Activated CD4-positive, alpha-beta T cell treated with anti-CD3 and anti-CD28 coated beads for 1 hour (primary cell): ENCODE data around the gene NFATC2.

Source experiments
- DNase-seq: peaks from one replicate; pipeline ENCODE4 v3.0.0-alpha.2; 2020

Gene NFATC2

GRCh38 chr20:51371720-51372119 is 170.8 kb downstream of the NFATC2 start:
- DNase-seq, result no peak

DNA sequence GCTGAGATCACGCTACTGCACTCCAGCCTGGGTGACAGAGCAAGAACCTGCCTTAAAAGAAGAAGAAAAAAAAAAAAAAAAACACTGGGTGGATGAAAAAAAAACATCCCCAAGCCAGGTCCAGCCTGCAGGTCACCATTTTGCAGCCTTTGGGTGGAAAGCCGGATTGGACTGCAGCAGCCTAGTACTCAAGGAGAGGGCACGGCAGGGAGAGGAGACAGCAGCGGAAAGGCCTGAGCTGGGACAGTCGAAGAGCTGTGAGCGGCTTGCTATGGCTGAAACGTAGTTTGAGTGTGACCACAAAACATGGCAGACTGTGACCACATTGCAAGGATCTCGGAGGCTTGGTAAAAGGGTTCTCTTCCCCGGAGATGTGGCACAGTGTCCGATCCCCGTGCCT is 173.0 kb downstream of the NFATC2 start:
- DNase-seq, result no peak

GRCh38 chr20:51368461-51369211 is 173.9 kb downstream of the NFATC2 start:
- no peak for DNase-seq

DNA sequence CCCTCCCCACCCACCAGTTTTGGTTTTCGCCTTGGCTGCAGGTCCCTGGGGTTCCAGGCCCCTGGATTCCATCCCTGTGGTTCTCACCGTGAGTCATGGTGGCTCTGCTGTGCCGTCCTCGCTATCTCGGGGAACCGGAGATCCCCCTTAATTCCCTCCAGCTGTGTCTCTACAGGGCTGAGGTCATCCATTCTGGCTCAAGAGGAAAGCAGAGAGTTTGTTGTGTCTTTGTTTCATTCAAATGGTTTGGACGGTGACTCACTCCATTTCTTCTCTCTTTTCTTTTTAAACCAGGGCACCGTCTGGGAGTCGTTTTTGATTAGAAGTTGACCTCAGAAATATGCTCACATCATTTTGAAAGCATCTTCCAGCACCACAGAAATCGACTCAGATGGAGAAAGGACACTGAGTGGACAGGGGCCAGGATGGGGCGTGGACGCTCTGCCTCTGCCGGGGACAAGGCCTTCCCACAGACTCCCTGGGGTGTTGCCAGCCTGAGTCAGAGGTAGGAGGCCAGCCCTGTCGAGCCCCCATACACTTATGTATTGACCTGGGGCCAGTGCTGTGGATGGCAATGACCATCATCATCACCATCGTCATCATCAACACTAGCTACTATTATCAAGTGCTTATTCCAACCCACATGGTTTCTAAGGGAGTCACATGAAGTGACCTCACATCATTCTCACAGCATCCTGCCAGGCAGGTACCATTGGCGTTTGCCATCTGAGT is 176.2 kb downstream of the NFATC2 start:
- DNase-seq, result no peak

DNA sequence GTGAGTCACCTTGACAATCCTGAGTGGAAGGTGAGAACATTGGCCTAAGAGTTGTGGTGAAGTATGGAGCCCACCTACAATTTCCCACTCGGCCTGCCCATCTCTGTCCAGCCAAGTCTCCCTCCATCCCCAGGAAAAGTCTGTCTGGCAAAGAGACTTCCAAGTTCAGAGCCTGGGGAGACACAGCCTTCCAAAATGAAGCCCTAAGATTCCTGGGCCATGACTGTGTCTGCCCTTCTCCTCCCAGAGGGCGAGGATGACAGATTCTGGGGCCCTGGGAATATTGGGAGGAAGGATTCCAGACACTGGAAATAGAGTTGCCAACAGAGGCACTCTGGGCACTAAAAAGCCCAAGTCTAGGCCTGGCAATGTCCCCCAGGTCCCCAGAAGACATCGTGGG is 176.8 kb downstream of the NFATC2 start:
- no peak for DNase-seq

DNA sequence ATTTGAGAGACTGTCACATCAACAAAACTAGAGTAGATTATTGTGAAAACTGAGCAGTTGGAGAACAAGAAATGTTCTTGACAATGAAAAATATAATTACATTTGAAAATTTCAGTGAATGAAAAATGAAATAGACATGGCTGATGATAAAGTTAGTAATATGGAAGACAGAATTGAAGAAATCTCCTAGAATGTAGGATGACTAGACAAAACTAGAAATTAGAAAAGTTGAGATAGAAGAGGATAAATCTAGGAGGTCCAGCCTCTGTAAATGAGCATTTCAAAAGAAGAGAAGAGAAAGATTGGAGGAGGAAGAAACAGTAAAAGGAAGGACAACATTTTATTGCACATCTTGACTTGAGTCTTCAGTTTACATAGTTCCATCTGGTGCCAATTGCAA is 178.7 kb downstream of the NFATC2 start:
- no peak for DNase-seq

- no peak for DNase-seq
Measured at GRCh38 chr20:51363378-51363777, 179.1 kb downstream of the NFATC2 start.

DNA sequence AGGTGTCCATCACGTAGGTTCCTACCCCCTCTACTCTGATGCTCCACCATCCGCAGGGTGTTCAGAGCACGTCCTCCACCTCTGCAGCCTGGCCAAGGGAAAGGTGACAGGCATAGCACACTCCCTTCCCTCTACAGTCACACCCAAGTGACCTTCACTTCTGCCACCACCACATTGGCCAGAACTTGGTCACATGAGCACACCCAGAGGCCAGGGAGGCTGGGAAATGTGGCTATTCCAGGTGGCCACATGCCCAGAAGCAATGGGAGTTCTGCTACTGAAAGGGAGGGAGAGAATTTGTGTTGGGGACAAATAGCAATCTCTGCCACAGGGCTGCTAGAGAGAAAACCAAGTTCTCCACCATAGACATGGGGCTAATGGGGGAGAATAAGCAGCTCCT is 180.3 kb downstream of the NFATC2 start:
- no peak for DNase-seq

GRCh38 chr20:51361258-51361657 is 181.3 kb downstream of the NFATC2 start:
- DNase-seq, result no peak

GRCh38 chr20:51360451-51361201 is 181.9 kb downstream of the NFATC2 start:
- DNase-seq, result no peak

DNA sequence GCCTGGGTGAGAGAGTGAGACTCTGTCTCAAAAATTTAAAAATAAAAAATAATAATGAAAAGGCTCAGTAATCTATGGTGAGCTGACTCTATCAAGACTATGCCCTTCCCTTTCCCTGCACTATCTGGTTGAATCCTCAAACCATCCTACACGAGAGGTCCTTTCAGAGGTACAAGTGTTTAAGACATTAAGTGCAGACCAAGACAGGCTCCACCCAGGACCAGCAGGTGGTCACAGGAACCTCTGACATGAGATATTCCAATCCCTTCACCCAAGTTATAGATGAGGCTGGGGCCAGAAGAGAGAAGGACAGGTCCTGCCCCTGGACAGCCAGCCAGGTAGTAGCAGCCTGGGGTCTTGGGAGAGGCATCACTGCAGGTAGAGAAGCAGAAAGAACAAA is 182.6 kb downstream of the NFATC2 start:
- DNase-seq, result no peak

- no peak for DNase-seq
Measured at GRCh38 chr20:51359401-51359800, 183.1 kb downstream of the NFATC2 start.

GRCh38 chr20:51358032-51358724 is 184.3 kb downstream of the NFATC2 start:
- DNase-seq, result no peak

GRCh38 chr20:51357543-51357942 is 185.0 kb downstream of the NFATC2 start:
- no peak for DNase-seq

GRCh38 chr20:51356871-51357270 is 185.6 kb downstream of the NFATC2 start:
- no peak for DNase-seq

- no peak for DNase-seq
Measured at GRCh38 chr20:51354769-51355319, 187.7 kb downstream of the NFATC2 start.

- DNase-seq, result no peak
Measured at GRCh38 chr20:51354191-51354768, 188.2 kb downstream of the NFATC2 start.

GRCh38 chr20:51353491-51353890 is 189.0 kb downstream of the NFATC2 start:
- no peak for DNase-seq

DNA sequence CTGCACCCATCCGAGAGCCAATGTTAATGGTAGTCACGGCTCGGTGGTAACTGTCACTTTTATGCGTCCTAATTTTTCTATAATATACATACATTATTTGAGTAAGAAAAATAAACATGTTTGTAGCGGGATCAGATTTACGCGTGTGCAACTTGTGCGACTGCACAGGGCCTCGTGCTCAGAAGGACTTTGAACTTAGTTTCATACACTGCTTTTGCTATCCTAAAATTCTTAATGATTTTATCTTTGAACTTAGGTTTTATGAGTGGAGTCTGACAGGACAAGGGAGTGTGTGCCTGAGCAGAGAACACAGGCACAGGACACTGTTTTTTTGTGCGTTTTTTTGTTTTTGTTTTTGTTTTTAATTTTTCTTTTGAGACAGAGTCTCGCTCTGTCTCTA is 189.7 kb downstream of the NFATC2 start:
- no peak for DNase-seq

DNA sequence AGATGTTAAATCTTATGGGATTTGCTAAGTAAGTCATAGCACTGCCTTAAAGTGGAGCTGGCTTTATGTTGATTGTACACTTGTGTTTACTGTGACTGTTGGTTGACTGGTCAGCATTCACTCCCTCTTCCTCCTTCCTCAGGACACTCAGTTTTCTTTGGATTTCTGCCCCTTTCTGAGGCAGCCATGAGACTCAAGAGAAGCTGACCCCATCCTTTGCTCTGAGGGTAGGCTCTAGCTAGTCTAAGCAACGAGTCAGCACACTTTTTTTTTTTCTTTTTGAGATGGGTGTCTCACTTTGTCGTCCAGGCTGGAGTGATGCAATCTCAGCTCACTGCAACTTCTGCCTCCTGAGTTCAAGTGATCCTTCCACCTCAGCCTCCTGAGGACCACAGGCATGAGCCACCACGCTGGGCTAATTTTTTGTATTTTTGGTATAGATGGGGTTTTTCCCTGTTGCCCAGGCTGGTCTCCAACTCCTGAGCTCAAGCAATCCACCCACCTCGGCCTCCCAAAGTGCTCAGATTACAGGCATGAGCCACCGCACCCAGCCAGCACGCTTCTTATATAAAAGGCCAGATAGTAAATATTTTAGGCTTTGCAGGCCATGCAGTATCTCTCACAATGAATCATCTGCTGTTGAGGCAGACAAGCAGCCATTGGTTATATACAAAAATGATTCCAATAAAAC is 191.4 kb downstream of the NFATC2 start:
- no peak for DNase-seq

DNA sequence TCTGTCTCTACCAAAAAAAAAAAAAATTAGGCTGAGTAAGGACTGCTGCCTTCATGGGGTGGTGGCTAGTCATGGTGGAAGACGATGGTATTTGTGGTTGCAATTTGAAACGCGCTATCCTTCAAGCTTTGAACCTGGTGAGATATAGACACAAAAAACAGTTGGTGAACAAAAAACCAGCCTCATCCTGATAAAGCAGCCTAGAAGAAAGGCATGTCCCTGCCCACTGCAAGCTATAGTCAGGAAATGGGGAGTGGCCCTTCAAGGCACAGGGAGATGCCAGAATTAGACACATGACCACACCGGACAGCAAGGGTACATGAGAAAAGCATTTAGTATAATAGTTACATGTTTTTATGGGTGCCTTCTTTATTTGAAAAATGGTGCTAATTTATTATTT is 193.6 kb downstream of the NFATC2 start:
- DNase-seq, result no peak

DNA sequence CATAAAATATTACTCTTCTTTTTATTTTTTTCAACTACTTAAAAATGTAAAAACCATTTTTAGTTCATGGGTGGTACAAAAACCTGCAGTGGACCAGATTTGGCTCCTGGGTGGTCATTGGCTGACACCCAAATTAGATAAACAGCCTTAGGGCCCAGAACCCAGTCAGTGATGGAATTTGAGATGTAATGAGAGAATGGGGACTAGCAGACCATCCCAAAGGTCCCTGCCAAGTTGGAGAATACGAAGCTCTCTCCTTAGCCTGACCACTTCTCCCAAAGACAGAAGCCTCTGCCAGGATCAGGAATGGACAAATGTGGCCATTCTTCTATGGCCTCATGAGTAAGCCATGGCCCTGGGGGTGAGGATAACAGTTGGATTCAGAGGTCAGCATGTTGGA is 194.7 kb downstream of the NFATC2 start:
- no peak for DNase-seq
